H54 (cell line): ENCODE results near the gene RASA3.

Source experiments
- DNase-seq: peaks from one replicate; pipeline ENCODE4 v3.0.0; 2011; ENCODE audit warnings: low spot score, mixed read lengths; ENCODE audit not compliant: insufficient read length
- FAIRE-seq: peaks from 3 replicates; lab custom pipeline; 2011; peaks lifted over from hg19 to GRCh38; lab: Jason Lieb, UNC
- POLR2A ChIP-seq: IDR thresholded peaks from 2 replicates; pipeline ENCODE4 v1.6.1; 2011; ENCODE audit warnings: low read depth, mild to moderate bottlenecking, low read length

Gene RASA3

DNA sequence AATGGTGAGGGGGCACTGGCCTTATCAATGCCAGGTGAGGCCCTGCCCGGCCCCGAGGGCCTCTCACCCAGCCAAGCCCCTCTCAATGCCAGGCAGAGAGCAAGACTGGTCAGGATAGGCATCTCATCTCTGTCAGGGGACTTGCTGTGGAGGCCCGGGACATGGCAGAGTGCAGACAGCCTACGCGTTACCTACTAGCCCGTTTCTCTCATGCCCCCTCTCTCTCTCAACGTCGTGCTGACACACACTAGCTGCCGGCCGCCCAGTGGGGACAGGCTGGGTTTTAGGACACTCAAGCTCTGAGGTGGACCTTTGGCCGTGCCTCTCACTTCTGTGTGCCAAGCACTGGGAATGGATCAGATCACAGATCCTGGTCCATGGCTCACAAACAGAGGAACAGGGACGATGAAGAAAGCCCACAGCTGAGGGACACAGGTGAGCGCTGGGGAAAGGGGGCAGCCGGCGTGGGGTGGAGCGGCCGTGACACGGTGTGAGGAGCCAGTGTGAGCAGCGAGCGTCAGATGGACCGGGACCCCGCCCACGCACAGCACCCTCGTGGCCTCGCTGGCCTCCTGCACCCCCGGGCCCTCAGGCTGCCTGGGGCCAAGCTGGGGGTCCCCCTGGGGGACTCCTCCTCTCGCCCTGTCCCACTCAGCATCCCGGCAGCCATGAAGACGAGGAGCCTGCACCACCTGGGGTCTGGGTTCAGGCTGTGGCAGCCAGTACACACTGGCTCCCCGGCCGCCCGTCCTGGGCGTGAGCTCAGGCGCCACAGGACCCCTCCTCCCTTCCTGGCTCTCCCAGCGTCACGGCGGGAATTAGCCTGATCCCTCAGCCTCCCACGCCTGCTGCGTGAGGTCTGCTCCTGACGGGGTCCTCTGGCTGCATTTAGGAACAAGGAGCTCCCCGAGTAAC lies 81.6 kb downstream of the RASA3 start:
- TF ChIP-seq POLR2A, result no peak
- DNase-seq, result no peak
- FAIRE-seq, result no peak

DNA sequence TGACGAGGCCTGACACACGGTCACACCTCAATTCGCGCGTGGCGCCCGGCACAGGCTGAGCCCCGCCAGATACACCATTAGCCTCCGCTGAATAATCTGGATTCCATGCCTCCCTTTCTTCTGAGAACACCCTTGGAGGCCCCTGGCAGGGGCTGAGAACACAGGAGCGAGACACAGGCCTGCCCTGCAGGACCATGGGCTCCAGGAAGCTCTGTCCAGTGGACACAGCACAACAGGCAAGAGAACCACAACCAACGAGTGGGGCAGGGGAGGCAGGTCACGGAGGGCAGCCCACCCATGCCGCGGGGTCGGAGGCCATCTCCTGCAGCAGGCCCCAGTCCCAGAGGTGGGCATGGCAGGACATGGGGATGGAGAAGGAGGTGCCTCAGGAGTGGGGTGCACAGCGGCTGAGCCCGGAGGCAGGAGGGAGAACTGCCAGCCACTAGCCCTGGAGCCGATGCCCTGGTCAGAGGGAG lies 82.8 kb downstream of the RASA3 start:
- FAIRE-seq (no peak), DNase-seq (no peak)
- TF ChIP-seq POLR2A, result no peak

DNA sequence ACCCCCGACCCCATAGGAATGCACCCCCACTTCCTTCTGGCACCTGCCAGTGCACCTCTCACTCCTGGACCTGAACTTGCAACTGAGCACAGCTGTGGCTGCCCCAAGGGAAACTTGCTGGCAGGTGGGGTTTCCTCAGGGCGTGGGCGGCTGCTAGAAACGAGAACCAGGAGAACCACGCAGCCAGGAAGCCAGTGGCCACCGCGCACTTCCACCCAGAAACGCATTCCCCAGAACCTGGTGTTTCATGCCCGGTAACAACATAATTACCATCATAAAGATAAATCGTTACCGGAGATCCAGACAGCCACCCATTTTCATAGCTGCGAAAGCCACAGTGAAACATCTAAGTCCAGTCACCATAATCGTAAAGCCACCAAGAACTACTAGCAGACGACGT lies 83.4 kb downstream of the RASA3 start:
- DNase-seq (no peak), FAIRE-seq (no peak)
- TF ChIP-seq POLR2A, result no peak

DNA sequence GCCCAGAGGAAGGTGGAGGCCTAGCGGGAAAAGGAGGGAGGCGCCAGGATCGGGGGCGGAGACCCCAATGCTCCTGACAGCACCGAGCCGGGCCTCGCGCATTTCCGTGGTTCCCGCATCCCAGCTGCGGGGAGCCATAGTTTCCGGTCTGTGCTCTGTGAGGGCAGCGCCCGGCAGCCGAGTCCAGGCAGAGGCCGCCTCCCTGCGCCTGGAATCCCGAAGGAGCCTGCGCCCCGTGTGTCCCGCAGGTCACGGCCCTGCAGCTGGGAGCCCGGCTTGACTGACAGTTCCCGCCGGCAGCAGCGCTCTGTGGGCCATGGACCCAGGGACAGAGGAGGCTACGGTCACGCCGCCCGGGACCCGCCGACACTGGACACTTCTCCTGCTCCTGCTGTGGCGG lies 84.0 kb downstream of the RASA3 start:
- FAIRE-seq (no peak), DNase-seq (no peak)
- TF ChIP-seq POLR2A, result no peak

DNA sequence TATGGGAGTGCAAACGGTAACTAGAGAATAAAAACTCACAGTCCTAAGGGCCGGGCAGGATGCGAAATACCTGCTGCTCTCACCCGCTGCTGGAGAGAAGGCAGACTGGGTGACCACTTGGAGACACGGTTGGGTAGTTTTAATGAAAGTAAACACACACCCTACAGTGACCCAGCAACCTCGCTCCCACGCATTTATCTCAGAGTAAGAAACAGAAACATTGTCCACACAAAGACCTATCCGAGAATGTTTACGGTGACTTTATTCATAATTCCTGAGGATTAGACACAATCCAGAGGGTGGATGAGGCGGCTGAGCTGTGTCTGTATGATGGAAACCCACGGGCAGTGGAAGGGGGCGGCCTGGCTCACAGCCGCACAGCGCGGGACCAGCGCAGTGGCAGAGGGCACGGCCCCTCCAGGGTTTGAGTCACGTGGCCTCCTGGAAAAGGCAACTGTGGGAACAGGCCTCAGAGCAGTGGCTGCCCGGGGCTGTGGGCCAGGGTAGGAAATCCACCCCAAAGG lies 85.0 kb downstream of the RASA3 start:
- DNase-seq, result no peak
- TF ChIP-seq POLR2A, result no peak
- FAIRE-seq, result no peak

DNA sequence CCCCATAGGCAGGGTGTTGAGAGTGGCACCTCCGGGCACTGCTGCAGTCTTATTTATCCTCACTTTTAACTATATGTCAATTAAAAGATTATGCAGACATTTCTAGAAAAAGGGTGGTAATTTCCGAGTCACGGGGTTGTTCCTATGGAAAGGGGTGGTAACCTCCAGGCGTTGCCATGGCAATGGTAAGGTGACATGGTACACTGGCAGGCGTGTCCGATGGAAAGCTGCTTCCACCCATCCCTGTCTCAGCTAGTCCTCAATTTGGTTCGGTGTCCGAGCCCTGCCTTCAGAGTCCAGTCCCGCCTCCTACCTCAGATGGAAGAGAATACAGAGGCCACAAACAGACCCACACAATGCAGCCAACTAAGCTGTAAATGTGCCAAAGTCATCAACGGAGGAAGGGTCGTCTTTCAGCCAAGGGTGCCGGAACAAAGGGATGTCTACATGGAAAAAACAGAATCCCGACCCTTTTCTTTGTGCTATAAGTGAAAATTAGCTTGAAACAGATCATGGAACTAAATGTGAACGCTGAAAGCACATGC lies 85.9 kb downstream of the RASA3 start:
- no peak for TF ChIP-seq POLR2A

DNA sequence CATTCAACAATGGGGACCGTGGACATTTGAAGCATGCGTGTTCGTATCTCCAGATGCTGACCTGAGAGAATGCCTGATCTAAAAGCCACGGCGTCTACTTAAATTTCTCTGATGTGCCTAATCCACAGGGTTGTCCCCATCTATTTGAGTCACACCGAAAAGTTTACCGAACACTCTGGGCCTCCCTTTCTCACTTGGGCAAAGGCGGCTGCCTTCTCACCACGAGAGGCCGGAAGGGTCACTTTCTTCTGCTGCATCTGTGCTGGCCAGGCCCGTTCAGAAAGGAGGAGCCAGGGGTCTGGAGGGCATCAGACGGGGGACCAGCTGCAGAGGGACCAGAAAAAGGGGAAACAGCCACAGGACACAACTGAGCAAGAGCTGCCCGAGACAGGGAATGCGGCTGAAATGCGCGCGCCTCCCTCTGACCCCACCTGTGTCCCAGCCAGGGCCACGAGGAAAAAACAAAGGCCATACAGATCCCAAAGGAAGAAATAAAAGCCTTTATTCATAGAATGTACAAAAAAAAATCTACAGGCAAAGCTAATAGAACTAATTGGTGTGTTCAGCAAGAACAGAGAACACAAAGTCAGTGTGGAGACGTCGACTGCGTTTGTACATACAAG lies 87.2 kb downstream of the RASA3 start:
- no peak for TF ChIP-seq POLR2A
- FAIRE-seq, result no peak
- no peak for DNase-seq

More for the DNA sequence above, 85.9 kb downstream of the RASA3 start:
- DNase-seq (no peak), FAIRE-seq (no peak)

DNA sequence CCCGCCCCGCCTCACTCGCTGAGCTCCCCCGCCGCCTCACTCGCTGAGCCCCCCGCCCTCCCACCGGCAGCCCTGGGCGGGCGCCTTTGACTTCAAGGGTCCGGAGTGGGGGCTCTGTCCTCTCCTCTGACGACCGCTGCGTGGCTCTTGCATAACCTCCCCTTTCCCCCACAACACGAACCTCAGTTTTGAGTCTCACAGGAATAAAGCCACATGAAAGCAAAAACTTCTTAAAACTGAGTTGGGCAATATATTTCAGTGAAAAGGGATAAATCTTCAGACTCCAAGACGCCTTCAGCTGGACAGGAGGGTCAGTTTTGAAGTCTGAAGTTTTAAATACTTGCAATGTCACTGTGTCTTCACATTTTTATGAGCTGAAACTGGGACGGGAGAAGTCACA lies 87.9 kb downstream of the RASA3 start:
- TF ChIP-seq POLR2A, result no peak
- FAIRE-seq, result peak; percentile 57

DNA sequence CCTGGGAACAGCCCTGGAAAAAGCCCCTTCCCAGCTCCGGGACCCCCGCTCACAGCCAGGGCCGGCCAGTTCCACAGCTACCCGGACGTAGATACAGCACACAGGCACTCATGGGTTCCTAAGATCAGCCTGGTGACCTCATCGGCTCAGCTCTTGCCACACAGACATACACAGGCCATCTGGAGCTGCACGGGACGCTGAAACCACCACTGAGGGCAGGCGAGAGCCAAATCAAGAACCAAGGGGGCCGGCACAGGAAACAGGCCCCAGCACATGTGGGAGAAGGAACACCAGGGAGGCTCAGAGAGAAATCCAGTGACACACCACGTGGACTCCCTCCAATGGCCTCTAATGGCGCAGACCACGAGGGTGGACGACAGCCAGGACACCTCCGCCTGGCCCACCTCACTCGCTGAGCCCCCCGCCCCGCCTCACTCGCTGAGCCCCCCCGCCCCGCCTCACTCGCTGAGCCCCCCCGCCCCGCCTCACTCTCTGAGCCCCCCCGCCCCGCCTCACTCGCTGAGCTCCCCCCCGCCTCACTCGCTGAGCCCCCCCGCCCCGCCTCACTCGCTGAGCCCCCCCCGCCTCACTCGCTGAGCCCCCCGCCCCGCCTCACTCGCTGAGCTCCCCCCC lies 88.9 kb downstream of the RASA3 start:
- DNase-seq (peak; percentile 95), FAIRE-seq (peak; percentile 90)
- TF ChIP-seq POLR2A, result no peak

More for the DNA sequence above, 87.9 kb downstream of the RASA3 start:
- DNase-seq, result no peak

DNA sequence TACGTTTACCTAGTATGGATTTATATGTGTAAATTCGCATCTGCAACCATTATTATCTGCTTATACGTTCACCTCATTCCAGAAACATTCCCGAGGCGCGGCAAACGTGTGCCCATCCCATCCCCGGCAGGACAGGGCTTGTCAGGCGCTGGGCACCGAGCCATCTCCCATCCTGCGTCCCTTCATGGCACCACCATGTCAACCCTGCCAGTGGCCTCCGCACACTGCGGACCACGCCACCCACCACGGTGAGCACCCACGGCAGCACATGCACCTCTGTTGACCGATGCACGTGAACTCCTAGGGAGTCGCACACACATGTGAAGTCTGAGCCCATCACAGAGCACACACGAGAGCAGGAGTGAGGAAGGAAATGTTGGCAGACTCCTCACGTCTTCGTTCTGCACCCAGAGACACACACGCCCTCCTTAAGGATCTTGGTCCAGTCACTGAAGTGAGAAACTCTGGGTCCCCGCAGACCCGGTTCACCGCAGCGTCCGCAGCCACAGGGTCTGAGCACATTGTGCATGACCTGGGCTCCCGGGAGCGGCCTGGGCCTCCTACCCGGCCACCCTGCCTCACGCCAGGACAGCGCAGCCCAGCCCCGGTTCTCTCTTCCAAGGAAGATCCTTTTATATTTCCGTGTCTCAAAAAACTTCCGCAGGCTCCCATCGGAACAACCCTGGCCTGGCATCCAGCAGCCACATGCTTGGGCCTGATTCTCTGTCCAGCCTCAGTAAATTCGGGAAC lies 90.2 kb downstream of the RASA3 start:
- no peak for TF ChIP-seq POLR2A
- FAIRE-seq, result no peak
- DNase-seq, result no peak

DNA sequence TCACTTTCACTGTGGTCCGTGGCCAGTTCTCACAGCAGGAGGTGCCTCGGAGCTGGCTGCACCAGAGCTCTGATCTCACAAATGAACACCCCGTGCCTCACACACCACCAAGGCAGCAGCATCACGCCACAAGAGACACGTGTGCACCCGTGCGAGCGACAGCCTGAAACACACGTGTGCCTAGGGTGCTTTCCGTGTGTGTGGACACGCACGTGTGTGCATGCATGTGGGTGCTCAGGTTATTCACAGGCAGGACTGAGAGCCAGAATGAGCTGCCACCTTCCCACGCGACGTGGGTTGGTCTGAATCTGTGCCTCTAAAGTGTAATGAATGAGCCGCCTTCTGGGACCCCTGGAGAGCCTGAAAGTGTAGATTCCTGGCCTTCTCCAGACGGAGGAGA lies 90.9 kb downstream of the RASA3 start:
- FAIRE-seq (no peak), DNase-seq (no peak)

DNA sequence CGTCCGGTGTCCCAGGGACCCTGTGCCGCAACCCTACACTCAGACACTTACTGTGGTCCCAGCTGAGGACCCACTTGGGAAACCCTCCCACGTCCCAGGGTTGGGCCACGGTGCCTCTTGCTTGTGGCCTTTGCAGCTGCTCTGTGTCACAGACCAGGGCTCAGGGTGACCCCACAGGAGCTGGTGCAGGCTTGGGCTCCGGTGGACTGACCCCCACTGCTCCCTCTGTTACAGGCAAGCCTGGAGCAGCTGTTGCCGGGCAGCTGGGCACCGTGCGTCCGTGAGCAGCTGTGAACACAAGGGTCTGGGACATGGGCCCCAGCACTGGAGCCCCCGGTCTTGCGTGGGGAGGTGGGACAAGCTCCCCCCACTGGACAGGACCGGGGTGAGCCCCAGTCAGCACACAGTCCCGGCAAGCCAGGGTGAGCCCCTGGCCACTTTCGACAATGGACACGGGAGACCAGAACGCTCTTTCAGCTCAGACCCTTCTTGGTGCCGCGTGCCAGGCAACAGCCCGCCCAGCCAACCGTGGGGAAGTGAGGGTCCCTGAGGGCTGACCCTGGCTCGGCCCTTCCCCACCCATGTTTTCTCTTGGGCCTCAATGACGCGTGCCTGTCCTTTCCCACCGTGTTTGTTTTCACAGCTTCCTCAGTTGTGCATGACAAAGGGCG lies 92.8 kb downstream of the RASA3 start:
- no peak for TF ChIP-seq POLR2A
- FAIRE-seq, result no peak
- no peak for DNase-seq

More for the DNA sequence above, 90.9 kb downstream of the RASA3 start:
- TF ChIP-seq POLR2A, result no peak
